Measurements from ENCODE around the gene DELE1.

DNA sequence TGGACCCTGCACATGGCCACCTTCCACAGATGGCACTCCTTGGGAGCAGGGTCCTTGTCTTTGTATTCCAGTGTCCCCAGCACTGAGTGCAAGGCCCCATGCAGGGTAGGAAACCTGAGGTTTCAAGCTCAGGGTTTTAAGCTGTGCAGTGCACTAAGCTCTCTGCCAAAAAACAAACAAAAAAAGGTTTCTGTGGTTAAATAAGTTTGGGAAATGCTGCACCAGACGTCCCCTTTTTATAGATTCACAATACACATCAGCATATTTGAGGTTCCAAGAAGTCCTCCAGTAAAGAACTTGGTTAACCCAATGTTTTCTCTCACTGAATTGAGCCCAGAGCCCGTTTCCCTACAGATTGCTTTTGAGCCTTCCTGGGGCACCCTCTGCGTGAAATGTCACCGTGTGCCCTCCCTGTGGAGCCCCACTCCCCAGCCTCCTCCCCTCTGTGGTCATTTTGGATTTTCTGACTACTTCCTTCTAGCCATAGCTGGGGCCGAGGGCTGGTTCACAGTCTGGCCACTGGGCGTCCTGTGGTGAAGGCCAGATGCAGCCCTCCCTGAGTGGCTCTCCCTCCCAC is 17.1 kb downstream of the DELE1 start:
- TF ChIP-seq, protein P1, sequence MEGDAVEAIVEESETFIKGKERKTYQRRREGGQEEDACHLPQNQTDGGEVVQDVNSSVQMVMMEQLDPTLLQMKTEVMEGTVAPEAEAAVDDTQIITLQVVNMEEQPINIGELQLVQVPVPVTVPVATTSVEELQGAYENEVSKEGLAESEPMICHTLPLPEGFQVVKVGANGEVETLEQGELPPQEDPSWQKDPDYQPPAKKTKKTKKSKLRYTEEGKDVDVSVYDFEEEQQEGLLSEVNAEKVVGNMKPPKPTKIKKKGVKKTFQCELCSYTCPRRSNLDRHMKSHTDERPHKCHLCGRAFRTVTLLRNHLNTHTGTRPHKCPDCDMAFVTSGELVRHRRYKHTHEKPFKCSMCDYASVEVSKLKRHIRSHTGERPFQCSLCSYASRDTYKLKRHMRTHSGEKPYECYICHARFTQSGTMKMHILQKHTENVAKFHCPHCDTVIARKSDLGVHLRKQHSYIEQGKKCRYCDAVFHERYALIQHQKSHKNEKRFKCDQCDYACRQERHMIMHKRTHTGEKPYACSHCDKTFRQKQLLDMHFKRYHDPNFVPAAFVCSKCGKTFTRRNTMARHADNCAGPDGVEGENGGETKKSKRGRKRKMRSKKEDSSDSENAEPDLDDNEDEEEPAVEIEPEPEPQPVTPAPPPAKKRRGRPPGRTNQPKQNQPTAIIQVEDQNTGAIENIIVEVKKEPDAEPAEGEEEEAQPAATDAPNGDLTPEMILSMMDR (IDR thresholded peaks at IDR 0.05), result no peak
- no peak for TF ChIP-seq POLR2A (IDR thresholded peaks at IDR 0.05)

Measured in lower leg skin (tissue), 3 donors.